T-helper 1 cell treated with Interleukin-12 subunit alpha and Interleukin-12 subunit beta and Interleukin-4 antibody, amounts not matched to agents 30 μg/mL and 1 μg/mL, for 36 hours (primary cell): ENCODE data around the gene USP16.
A peak's percentile ranks its signal among the peaks of the same experiment; 100 is the strongest.
"Not testable (repeated sequence)": the region's sequence is repeated elsewhere in the genome, so short reads cannot be mapped to it uniquely, and the experiment has no call there.

ENCODE experiments used
- H3K27ac Mint-ChIP-seq: one replicate; pipeline ENCODE4 v1.8.0; 2021; ENCODE audit warnings: mild to moderate bottlenecking, mixed read lengths
- H3K27me3 Mint-ChIP-seq: one replicate; pipeline ENCODE4 v1.8.0; 2021; ENCODE audit warnings: low read depth, mixed read lengths
- H3K36me3 Mint-ChIP-seq: one replicate; pipeline ENCODE4 v1.8.0; 2021; ENCODE audit warnings: low read depth, mixed read lengths
- H3K4me1 Mint-ChIP-seq: one replicate; pipeline ENCODE4 v1.8.0; 2021; ENCODE audit warnings: low read depth, mixed read lengths
- H3K4me3 Mint-ChIP-seq: one replicate; pipeline ENCODE4 v1.8.0; 2021; ENCODE audit warnings: mild to moderate bottlenecking, moderate library complexity, mixed read lengths
- H3K9me3 Mint-ChIP-seq: one replicate; pipeline ENCODE4 v1.8.0; 2021; ENCODE audit warnings: mixed read lengths

Gene USP16

GRCh38 chr21:29056538-29057050 lies 32.1 kb downstream of the USP16 start:
- H3K27me3 Mint-ChIP-seq: no peaks in the 10 kb centered on the region
- no peaks in the 10 kb centered on the region for H3K4me1 Mint-ChIP-seq
- no peak overlapping the region for H3K27ac Mint-ChIP-seq
- H3K9me3 Mint-ChIP-seq: no peaks in the 10 kb centered on the region
- H3K36me3 Mint-ChIP-seq: peaks cover 36% of the 10 kb centered on the region
- no peak overlapping the region for H3K4me3 Mint-ChIP-seq

GRCh38 chr21:29064850-29065481 lies 40.5 kb downstream of the USP16 start:
- H3K36me3 Mint-ChIP-seq: peaks cover 59% of the 10 kb centered on the region
- H3K4me1 Mint-ChIP-seq: peaks cover 5% of the 10 kb centered on the region
- no peak overlapping the region for H3K27ac Mint-ChIP-seq
- no peak overlapping the region for H3K4me3 Mint-ChIP-seq
- no peaks in the 10 kb centered on the region for H3K9me3 Mint-ChIP-seq
- no peaks in the 10 kb centered on the region for H3K27me3 Mint-ChIP-seq

GRCh38 chr21:29072873-29073221 lies 48.4 kb downstream of the USP16 start:
- Mint-ChIP-seq H3K4me1 (peaks cover 40% of the 10 kb centered on the region), H3K36me3 (peaks cover 18% of the 10 kb centered on the region), H3K4me3 (peak overlapping the region; percentile 98), H3K9me3 (peaks cover 4% of the 10 kb centered on the region), H3K27me3 (no peaks in the 10 kb centered on the region), H3K27ac (peak overlapping the region; percentile 98)

GRCh38 chr21:29073222-29074006 lies 48.9 kb downstream of the USP16 start, which contains the start of gene CCT8:
Gene CCT8 (minus strand): TSS chr21:29073648. CDS start chr21:29073590, 58 bp downstream.
- H3K4me1 Mint-ChIP-seq: peaks cover 40% of the 10 kb centered on the region
- H3K36me3 Mint-ChIP-seq: peaks cover 17% of the 10 kb centered on the region
- peak within 1 kb of the TSS; percentile 98 for H3K4me3 Mint-ChIP-seq
- H3K9me3 Mint-ChIP-seq: peaks cover 4% of the 10 kb centered on the region
- no peaks in the 10 kb centered on the region for H3K27me3 Mint-ChIP-seq
- peak within 1 kb of the TSS; percentile 98 for H3K27ac Mint-ChIP-seq

- H3K27me3 Mint-ChIP-seq: no peaks in the 10 kb centered on the region
- H3K27ac Mint-ChIP-seq: peak overlapping the region; percentile 98
- H3K4me1 Mint-ChIP-seq: peaks cover 45% of the 10 kb centered on the region
- H3K36me3 Mint-ChIP-seq: peaks cover 21% of the 10 kb centered on the region
- H3K9me3 Mint-ChIP-seq: peaks cover 4% of the 10 kb centered on the region
- peak overlapping the region; percentile 98 for H3K4me3 Mint-ChIP-seq
Measured at GRCh38 chr21:29074007-29074376, 49.5 kb downstream of the USP16 start.

GRCh38 chr21:29074783-29075182 lies 50.3 kb downstream of the USP16 start:
- Mint-ChIP-seq H3K27ac (peak overlapping the region; percentile 72), H3K36me3 (peaks cover 18% of the 10 kb centered on the region), H3K4me3 (peak overlapping the region; percentile 60), H3K9me3 (peaks cover 4% of the 10 kb centered on the region), H3K4me1 (peaks cover 51% of the 10 kb centered on the region), H3K27me3 (no peaks in the 10 kb centered on the region)

GRCh38 chr21:29075706-29076466 lies 51.4 kb downstream of the USP16 start:
- H3K4me1 Mint-ChIP-seq: peaks cover 58% of the 10 kb centered on the region
- peaks cover 17% of the 10 kb centered on the region for H3K36me3 Mint-ChIP-seq
- peak overlapping the region; percentile 90 for H3K27ac Mint-ChIP-seq
- peaks cover 4% of the 10 kb centered on the region for H3K9me3 Mint-ChIP-seq
- H3K27me3 Mint-ChIP-seq: no peaks in the 10 kb centered on the region
- peak overlapping the region; percentile 41 for H3K4me3 Mint-ChIP-seq

- not testable (repeated sequence) for H3K27me3 Mint-ChIP-seq, H3K9me3 Mint-ChIP-seq
- peaks cover 14% of the 10 kb centered on the region for H3K36me3 Mint-ChIP-seq
- H3K4me1 Mint-ChIP-seq: peaks cover 58% of the 10 kb centered on the region
- H3K4me3 Mint-ChIP-seq: peak overlapping the region; percentile 86
- peak overlapping the region; percentile 90 for H3K27ac Mint-ChIP-seq
Measured at GRCh38 chr21:29076731-29077640, 52.5 kb downstream of the USP16 start.

- Mint-ChIP-seq H3K9me3 (peaks cover 4% of the 10 kb centered on the region), H3K27me3 (no peaks in the 10 kb centered on the region), H3K27ac (peak overlapping the region; percentile 90), H3K4me3 (peak overlapping the region; percentile 86), H3K36me3 (peaks cover 12% of the 10 kb centered on the region), H3K4me1 (peaks cover 52% of the 10 kb centered on the region)
Measured at GRCh38 chr21:29077651-29078090, 53.2 kb downstream of the USP16 start.

- Mint-ChIP-seq H3K9me3 (peaks cover 4% of the 10 kb centered on the region), H3K36me3 (peaks cover 5% of the 10 kb centered on the region), H3K4me3 (peak overlapping the region; percentile 56), H3K27ac (peak overlapping the region; percentile 85), H3K27me3 (no peaks in the 10 kb centered on the region), H3K4me1 (peaks cover 44% of the 10 kb centered on the region)
Measured at GRCh38 chr21:29078869-29079767, 54.6 kb downstream of the USP16 start.

- H3K4me1 Mint-ChIP-seq: peaks cover 40% of the 10 kb centered on the region
- H3K9me3 Mint-ChIP-seq: peaks cover 4% of the 10 kb centered on the region
- H3K27me3 Mint-ChIP-seq: no peaks in the 10 kb centered on the region
- peaks cover 5% of the 10 kb centered on the region for H3K36me3 Mint-ChIP-seq
- H3K27ac Mint-ChIP-seq: peak overlapping the region; percentile 85
- peak overlapping the region; percentile 61 for H3K4me3 Mint-ChIP-seq
Measured at GRCh38 chr21:29080454-29080941, 56.0 kb downstream of the USP16 start.

GRCh38 chr21:29082046-29082815 lies 57.8 kb downstream of the USP16 start:
- H3K27ac Mint-ChIP-seq: no peak overlapping the region
- H3K4me1 Mint-ChIP-seq: peaks cover 29% of the 10 kb centered on the region
- no peak overlapping the region for H3K4me3 Mint-ChIP-seq

More at GRCh38 chr21:29082046-29082815, 57.8 kb downstream of the USP16 start:
- Mint-ChIP-seq H3K9me3 (no peaks in the 10 kb centered on the region), H3K27me3 (no peaks in the 10 kb centered on the region), H3K36me3 (peaks cover 5% of the 10 kb centered on the region)
